Measurements from ENCODE around the gene HAPLN3. TPM values are rescaled to one million over a fixed set of nuclear protein-coding genes. Genes with fewer than 3 reads are reported as not detected.

Gene HAPLN3
- polyA plus RNA-seq, 1 donor from 2014 or later = not detected

DNA sequence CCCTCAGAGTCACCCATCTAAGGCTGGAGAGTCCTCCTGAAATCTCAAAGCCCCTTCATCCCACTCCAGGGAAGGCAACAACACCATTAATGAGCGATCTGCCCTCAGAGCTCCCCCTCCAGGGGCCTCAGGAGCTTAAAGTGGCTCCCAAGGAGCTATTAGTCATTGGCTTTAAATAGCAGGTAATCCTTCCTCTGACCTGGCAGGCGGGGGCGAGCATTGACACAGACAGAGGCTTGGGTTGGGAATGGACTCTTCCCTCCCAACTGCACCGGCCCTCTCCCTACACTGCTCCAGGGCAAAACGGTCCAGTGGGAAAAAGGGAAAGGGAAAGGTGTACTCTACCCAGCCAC lies 16.4 kb upstream of the HAPLN3 start:
- no peak for TF ChIP-seq RAD21 (conservative IDR thresholded peaks at IDR 0.05)
- no peak for TF ChIP-seq EZH2 (IDR thresholded peaks at IDR 0.05; ENCODE audit: borderline replicate concordance, insufficient read depth, low read length, poor library complexity, severe bottlenecking)
- Histone ChIP-seq H3K4me2 (ENCODE audit: low read length) (no peak overlapping the region), H3K9ac (ENCODE audit: low read length) (no peak overlapping the region), H3K27ac (ENCODE audit: low read length) (no peak overlapping the region), H4K20me1 (ENCODE audit: insufficient read depth) (no peaks in the 10 kb centered on the region), H3K27me3 (ENCODE audit: insufficient read depth, low read depth, low read length) (peaks cover 15% of the 10 kb centered on the region), H3K9me3 (ENCODE audit: low read length) (no peaks in the 10 kb centered on the region), H3F3A (ENCODE audit: insufficient read depth, low read length, poor library complexity, severe bottlenecking) (no peaks in the 10 kb centered on the region), H3K4me3 (ENCODE audit: low read length) (no peak overlapping the region), H3K79me2 (replicated peaks; ENCODE audit: insufficient read depth, low read length) (no peaks in the 10 kb centered on the region), H3K36me3 (ENCODE audit: insufficient read depth, low read length) (no peaks in the 10 kb centered on the region), H3K9me2 (ENCODE audit: insufficient read depth, low read length) (no peaks in the 10 kb centered on the region), H2AFZ (ENCODE audit: low read depth, low read length) (no peak overlapping the region)

GRCh38 chr15:88909956-88910831 lies 14.8 kb upstream of the HAPLN3 start:
- no peaks in the 10 kb centered on the region for H4K20me1 ChIP-seq (ENCODE audit: insufficient read depth)
- no peaks in the 10 kb centered on the region for H3F3A ChIP-seq (ENCODE audit: insufficient read depth, low read length, poor library complexity, severe bottlenecking)
- no peak overlapping the region for H3K27ac ChIP-seq (ENCODE audit: low read length)
- H3K9ac ChIP-seq (ENCODE audit: low read length) = no peak overlapping the region
- H3K9me2 ChIP-seq (ENCODE audit: insufficient read depth, low read length) = no peaks in the 10 kb centered on the region
- H3K79me2 ChIP-seq (replicated peaks; ENCODE audit: insufficient read depth, low read length) = no peaks in the 10 kb centered on the region
- H3K27me3 ChIP-seq (ENCODE audit: insufficient read depth, low read depth, low read length) = peaks cover 15% of the 10 kb centered on the region
- H3K36me3 ChIP-seq (ENCODE audit: insufficient read depth, low read length) = no peaks in the 10 kb centered on the region
- H3K4me2 ChIP-seq (ENCODE audit: low read length) = no peak overlapping the region
- H2AFZ ChIP-seq (ENCODE audit: low read depth, low read length) = no peak overlapping the region
- H3K9me3 ChIP-seq (ENCODE audit: low read length) = no peaks in the 10 kb centered on the region
- TF ChIP-seq RAD21 (conservative IDR thresholded peaks at IDR 0.05) (no peak), EZH2 (IDR thresholded peaks at IDR 0.05; ENCODE audit: borderline replicate concordance, insufficient read depth, low read length, poor library complexity, severe bottlenecking) (no peak), REST (IDR thresholded peaks at IDR 0.05; ENCODE audit: borderline replicate concordance) (no peak), SMC3 (conservative IDR thresholded peaks at IDR 0.05; ENCODE audit: poor library complexity) (no peak), EP300 (conservative IDR thresholded peaks at IDR 0.05; ENCODE audit: poor library complexity, severe bottlenecking) (no peak), POLR2AphosphoS5 (IDR thresholded peaks at IDR 0.05) (no peak), TAF1 (IDR thresholded peaks at IDR 0.05; ENCODE audit: low read depth) (no peak), MXI1 (conservative IDR thresholded peaks at IDR 0.05; ENCODE audit: poor library complexity, severe bottlenecking) (no peak)
- TF ChIP-seq, protein P1, sequence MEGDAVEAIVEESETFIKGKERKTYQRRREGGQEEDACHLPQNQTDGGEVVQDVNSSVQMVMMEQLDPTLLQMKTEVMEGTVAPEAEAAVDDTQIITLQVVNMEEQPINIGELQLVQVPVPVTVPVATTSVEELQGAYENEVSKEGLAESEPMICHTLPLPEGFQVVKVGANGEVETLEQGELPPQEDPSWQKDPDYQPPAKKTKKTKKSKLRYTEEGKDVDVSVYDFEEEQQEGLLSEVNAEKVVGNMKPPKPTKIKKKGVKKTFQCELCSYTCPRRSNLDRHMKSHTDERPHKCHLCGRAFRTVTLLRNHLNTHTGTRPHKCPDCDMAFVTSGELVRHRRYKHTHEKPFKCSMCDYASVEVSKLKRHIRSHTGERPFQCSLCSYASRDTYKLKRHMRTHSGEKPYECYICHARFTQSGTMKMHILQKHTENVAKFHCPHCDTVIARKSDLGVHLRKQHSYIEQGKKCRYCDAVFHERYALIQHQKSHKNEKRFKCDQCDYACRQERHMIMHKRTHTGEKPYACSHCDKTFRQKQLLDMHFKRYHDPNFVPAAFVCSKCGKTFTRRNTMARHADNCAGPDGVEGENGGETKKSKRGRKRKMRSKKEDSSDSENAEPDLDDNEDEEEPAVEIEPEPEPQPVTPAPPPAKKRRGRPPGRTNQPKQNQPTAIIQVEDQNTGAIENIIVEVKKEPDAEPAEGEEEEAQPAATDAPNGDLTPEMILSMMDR (IDR thresholded peaks at IDR 0.05; ENCODE audit: poor library complexity, severe bottlenecking) = no peak
- H3K4me3 ChIP-seq (ENCODE audit: low read length) = no peak overlapping the region

Measured in neural cell (in vitro differentiated cells).